Karpas-422 (cell line): ENCODE measurements around the gene JAZF1. TPM values are rescaled to one million over a fixed set of nuclear protein-coding genes. Genes with fewer than 3 reads are reported as not detected.

Source experiments
- DNase-seq: peaks from one replicate; pipeline ENCODE4 v3.0.0-alpha.2; 2015
- H2AFZ ChIP-seq: fragments of 200-600 bp; sonication (generic); 2 replicates; pipeline ENCODE4 v1.6.1; 2014; ENCODE audit warnings: antibody characterized with exemption, low read length, mixed read lengths
- H3K27ac ChIP-seq: fragments of 200-600 bp; sonication (generic); 2 replicates; pipeline ENCODE4 v1.5.1; 2014; ENCODE audit warnings: mild to moderate bottlenecking, low read length, moderate library complexity
- H3K27me3 ChIP-seq: fragments of 200-600 bp; sonication (generic); 2 replicates; pipeline ENCODE4 v1.6.1; 2014; ENCODE audit warnings: low read length, mixed read lengths
- H3K36me3 ChIP-seq: fragments of 200-600 bp; sonication (generic); 2 replicates; pipeline ENCODE4 v1.6.1; 2014; ENCODE audit warnings: low read length, mixed read lengths; ENCODE audit not compliant: insufficient read depth
- H3K4me1 ChIP-seq: fragments of 200-600 bp; sonication (generic); 2 replicates; pipeline ENCODE4 v1.6.1; 2014; ENCODE audit warnings: mild to moderate bottlenecking, low read length, mixed read lengths
- H3K4me2 ChIP-seq: fragments of 200-600 bp; sonication (generic); 2 replicates; pipeline ENCODE4 v1.6.1; 2014; ENCODE audit warnings: low read length, low read depth, mild to moderate bottlenecking; ENCODE audit not compliant: poor library complexity, severe bottlenecking
- H3K4me3 ChIP-seq: fragments of 200-600 bp; sonication (generic); 2 replicates; pipeline ENCODE4 v1.5.1; 2014; ENCODE audit warnings: mild to moderate bottlenecking, antibody characterized with exemption, low read length, mixed read lengths
- H3K79me2 ChIP-seq: fragments of 200-600 bp; sonication (generic); 2 replicates; pipeline ENCODE4 v1.6.1; 2014; ENCODE audit warnings: mild to moderate bottlenecking, low read length, mixed read lengths
- H3K9ac ChIP-seq: fragments of 200-600 bp; sonication (generic); 2 replicates; pipeline ENCODE4 v1.6.0; 2014; ENCODE audit warnings: low read length
- H3K9me2 ChIP-seq: fragments of 200-600 bp; sonication (generic), shearing (Covaris generic); replicated peaks from 2 replicates; pipeline ENCODE4 v1.6.0; 2014; ENCODE audit warnings: mild to moderate bottlenecking, low read length, moderate library complexity; ENCODE audit not compliant: insufficient read depth
- H3K9me3 ChIP-seq: fragments of 300-700, 200-600 bp; sonication (generic); 2 replicates; pipeline ENCODE4 v1.6.1; 2014; ENCODE audit warnings: low read length, mixed read lengths
- H4K20me1 ChIP-seq: fragments of 200-600 bp; sonication (generic); 2 replicates; pipeline ENCODE4 v1.6.1; 2014; ENCODE audit warnings: mild to moderate bottlenecking, antibody characterized with exemption, low read length, low read depth; ENCODE audit not compliant: insufficient read depth
- total RNA-seq: library from RNA; depleted of rRNA; stranded (reverse); fragments of >200 nt; shearing (Covaris generic); gene quantifications from 2 replicates; pipeline ENCODE4 v1.2.3, GENCODE V29; 2014; ENCODE audit warnings: low replicate concordance

The JAZF1 gene
- total RNA-seq, 1 experiment from 2014 or later = 4.2 TPM

- Histone ChIP-seq H2AFZ (no peak overlapping the region), H3K9me3 (no peaks in the 10 kb centered on the region), H3K9me2 (no peaks in the 10 kb centered on the region; the same call in 1 of the 2 replicates), H3K27ac (no peak overlapping the region), H3K4me2 (no peak overlapping the region), H3K4me3 (no peak overlapping the region), H3K79me2 (peaks cover 11% of the 10 kb centered on the region), H3K4me1 (peaks cover 3% of the 10 kb centered on the region; the same call in 1 of the 2 replicates), H3K36me3 (no peaks in the 10 kb centered on the region), H4K20me1 (no peaks in the 10 kb centered on the region), H3K27me3 (no peaks in the 10 kb centered on the region), H3K9ac (no peak overlapping the region)
- DNase-seq = no peak
Measured at GRCh38 chr7:27802999-27803398, 377.6 kb downstream of the JAZF1 start.

GRCh38 chr7:27799212-27799611, 381.4 kb downstream of the JAZF1 start:
- no peak for DNase-seq
- no peak overlapping the region for H3K27ac ChIP-seq
- no peaks in the 10 kb centered on the region for H4K20me1 ChIP-seq
- peaks cover 8% of the 10 kb centered on the region; the same call in 1 of the 2 replicates for H3K36me3 ChIP-seq
- no peak overlapping the region for H2AFZ ChIP-seq
- H3K9me3 ChIP-seq = no peaks in the 10 kb centered on the region
- H3K4me2 ChIP-seq = no peak overlapping the region
- no peaks in the 10 kb centered on the region for H3K4me1 ChIP-seq
- peaks cover 13% of the 10 kb centered on the region for H3K79me2 ChIP-seq
- H3K27me3 ChIP-seq = no peaks in the 10 kb centered on the region
- no peak overlapping the region for H3K4me3 ChIP-seq
- H3K9ac ChIP-seq = no peak overlapping the region
- no peaks in the 10 kb centered on the region for H3K9me2 ChIP-seq

GRCh38 chr7:27795977-27796376, 384.6 kb downstream of the JAZF1 start:
- Histone ChIP-seq H3K36me3 (peaks cover 23% of the 10 kb centered on the region; the same call in 1 of the 2 replicates), H3K27me3 (no peaks in the 10 kb centered on the region), H3K27ac (no peak overlapping the region), H3K79me2 (peaks cover 7% of the 10 kb centered on the region), H3K4me1 (no peaks in the 10 kb centered on the region), H2AFZ (no peak overlapping the region), H3K9me2 (no peaks in the 10 kb centered on the region), H3K4me3 (no peak overlapping the region), H4K20me1 (no peaks in the 10 kb centered on the region), H3K4me2 (no peak overlapping the region), H3K9me3 (no peaks in the 10 kb centered on the region), H3K9ac (no peak overlapping the region)
- no peak for DNase-seq

GRCh38 chr7:27793780-27794179, 386.8 kb downstream of the JAZF1 start:
- Histone ChIP-seq H3K4me3 (no peak overlapping the region), H3K27me3 (no peaks in the 10 kb centered on the region), H4K20me1 (no peaks in the 10 kb centered on the region), H3K79me2 (peaks cover 12% of the 10 kb centered on the region), H2AFZ (no peak overlapping the region), H3K4me1 (no peaks in the 10 kb centered on the region), H3K9ac (no peak overlapping the region), H3K9me2 (no peaks in the 10 kb centered on the region), H3K4me2 (no peak overlapping the region), H3K9me3 (no peaks in the 10 kb centered on the region), H3K36me3 (peaks cover 25% of the 10 kb centered on the region; the same call in 1 of the 2 replicates), H3K27ac (no peak overlapping the region)
- DNase-seq = no peak

- no peak for DNase-seq
- Histone ChIP-seq H3K4me3 (no peak overlapping the region), H3K79me2 (peaks cover 22% of the 10 kb centered on the region), H4K20me1 (no peaks in the 10 kb centered on the region), H3K4me2 (no peak overlapping the region), H3K9ac (no peak overlapping the region), H2AFZ (no peak overlapping the region), H3K27ac (no peak overlapping the region), H3K4me1 (peaks cover 6% of the 10 kb centered on the region), H3K9me3 (no peaks in the 10 kb centered on the region), H3K36me3 (peaks cover 18% of the 10 kb centered on the region; the same call in 1 of the 2 replicates), H3K9me2 (no peaks in the 10 kb centered on the region), H3K27me3 (no peaks in the 10 kb centered on the region)
Measured at GRCh38 chr7:27788437-27788836, 392.2 kb downstream of the JAZF1 start.

GRCh38 chr7:27784399-27785053, 396.1 kb downstream of the JAZF1 start:
- H3K27ac ChIP-seq = no peak overlapping the region
- H3K4me2 ChIP-seq = peak overlapping the region; percentile 20
- no peak overlapping the region for H3K9ac ChIP-seq
- no peaks in the 10 kb centered on the region for H3K9me3 ChIP-seq
- H3K27me3 ChIP-seq = no peaks in the 10 kb centered on the region
- H3K4me3 ChIP-seq = no peak overlapping the region
- no peaks in the 10 kb centered on the region for H3K9me2 ChIP-seq
- peaks cover 9% of the 10 kb centered on the region; the same call in 1 of the 2 replicates for H3K36me3 ChIP-seq
- no peak overlapping the region for H2AFZ ChIP-seq
- no peaks in the 10 kb centered on the region for H4K20me1 ChIP-seq
- peaks cover 41% of the 10 kb centered on the region for H3K79me2 ChIP-seq
- H3K4me1 ChIP-seq = peaks cover 6% of the 10 kb centered on the region
- peak; percentile 90 for DNase-seq

- H3K36me3 ChIP-seq = peaks cover 3% of the 10 kb centered on the region
- H3K27me3 ChIP-seq = no peaks in the 10 kb centered on the region
- H3K79me2 ChIP-seq = peaks cover 46% of the 10 kb centered on the region
- no peaks in the 10 kb centered on the region for H4K20me1 ChIP-seq
- H3K9me3 ChIP-seq = no peaks in the 10 kb centered on the region
- no peak overlapping the region for H2AFZ ChIP-seq
- H3K27ac ChIP-seq = no peak overlapping the region
- H3K4me2 ChIP-seq = no peak overlapping the region
- no peak overlapping the region for H3K9ac ChIP-seq
- H3K4me3 ChIP-seq = no peak overlapping the region
- peaks cover 11% of the 10 kb centered on the region for H3K4me1 ChIP-seq
- H3K9me2 ChIP-seq = no peaks in the 10 kb centered on the region
- DNase-seq = no peak
Measured at GRCh38 chr7:27782849-27783248, 397.7 kb downstream of the JAZF1 start.

GRCh38 chr7:27781188-27781587, 399.4 kb downstream of the JAZF1 start:
- Histone ChIP-seq H3K36me3 (peaks cover 3% of the 10 kb centered on the region), H3K4me1 (peaks cover 11% of the 10 kb centered on the region), H3K9me3 (no peaks in the 10 kb centered on the region), H3K27ac (no peak overlapping the region), H3K4me3 (no peak overlapping the region), H3K9ac (no peak overlapping the region), H3K4me2 (no peak overlapping the region), H3K27me3 (no peaks in the 10 kb centered on the region), H2AFZ (no peak overlapping the region), H3K9me2 (no peaks in the 10 kb centered on the region), H4K20me1 (no peaks in the 10 kb centered on the region), H3K79me2 (peaks cover 62% of the 10 kb centered on the region)
- DNase-seq = no peak
